GM23338 (cell line): ENCODE data around the gene TMEM145. TPM values are rescaled to one million over a fixed set of nuclear protein-coding genes. Genes with fewer than 3 reads are reported as not detected.

Source experiments
- ATAC-seq: fragments of 200-7000 bp; cut with Tn5 transposase; 3 replicates; pipeline ENCODE4 v1.9.1; 2020
- DNase-seq: peaks from one replicate; pipeline ENCODE4 v3.0.0-alpha.2; 2015; ENCODE audit warnings: low spot score
- H2AFZ ChIP-seq: fragments of 200-600 bp; sonication (generic); 2 replicates; pipeline ENCODE4 v1.8.0; 2016; ENCODE audit warnings: antibody characterized with exemption, mild to moderate bottlenecking, moderate library complexity
- H3F3A ChIP-seq: fragments of 200-600 bp; sonication (generic); replicated peaks from 2 replicates; pipeline ENCODE4 v1.8.0; 2017; ENCODE audit warnings: antibody characterized with exemption, mixed run types, low read depth
- H3K27ac ChIP-seq: fragments of 200-600 bp; sonication (generic); 2 replicates; pipeline ENCODE4 v1.6.1; 2016; ENCODE audit warnings: low read depth
- H3K27me3 ChIP-seq: fragments of 200-600 bp; sonication (generic); 2 replicates; pipeline ENCODE4 v1.8.0; 2016; ENCODE audit warnings: mild to moderate bottlenecking, mixed run types, moderate library complexity; ENCODE audit not compliant: insufficient read depth
- H3K36me3 ChIP-seq: fragments of 200-600 bp; sonication (generic); 2 replicates; pipeline ENCODE4 v1.8.0; 2016; ENCODE audit warnings: mild to moderate bottlenecking; ENCODE audit not compliant: insufficient read depth
- H3K4me1 ChIP-seq: fragments of 200-600 bp; sonication (generic); 2 replicates; pipeline ENCODE4 v1.8.0; 2016; ENCODE audit warnings: mild to moderate bottlenecking, moderate library complexity; ENCODE audit not compliant: insufficient read depth
- H3K4me2 ChIP-seq: fragments of 200-600 bp; sonication (generic); 2 replicates; pipeline ENCODE4 v1.7.1; 2017; ENCODE audit warnings: mixed run types
- H3K4me3 ChIP-seq: fragments of 200-600 bp; sonication (generic); 2 replicates; pipeline ENCODE4 v1.6.1; 2016; ENCODE audit warnings: mixed run types
- H3K79me2 ChIP-seq: fragments of 200-600 bp; sonication (generic); replicated peaks from 2 replicates; pipeline ENCODE4 v1.8.0; 2017; ENCODE audit warnings: mild to moderate bottlenecking; ENCODE audit not compliant: insufficient read depth
- H3K9me2 ChIP-seq: fragments of 200-600 bp; sonication (generic); 2 replicates; pipeline ENCODE4 v1.8.0; 2017; ENCODE audit not compliant: insufficient read depth
- H4K20me1 ChIP-seq: fragments of 200-600 bp; sonication (generic); replicated peaks from 2 replicates; pipeline ENCODE4 v1.8.0; 2017; ENCODE audit warnings: mild to moderate bottlenecking; ENCODE audit not compliant: insufficient read depth
- H3K27ac Mint-ChIP-seq: 2 replicates; pipeline ENCODE4 v1.8.0; 2020; ENCODE audit warnings: inconsistent platforms, mild to moderate bottlenecking, moderate library complexity, mixed read lengths
- H3K27me3 Mint-ChIP-seq: 3 replicates; pipeline ENCODE4 v1.8.0; 2022; ENCODE audit warnings: low read depth, mild to moderate bottlenecking, moderate library complexity, mixed read lengths, inconsistent platforms; ENCODE audit not compliant: insufficient read depth, poor library complexity
- H3K36me3 Mint-ChIP-seq: 3 replicates; pipeline ENCODE4 v1.8.0; 2021; ENCODE audit warnings: low read depth, mild to moderate bottlenecking, inconsistent platforms, moderate library complexity, mixed read lengths
- H3K4me1 Mint-ChIP-seq: 3 replicates; pipeline ENCODE4 v1.8.0; 2020; ENCODE audit warnings: mild to moderate bottlenecking, inconsistent platforms, mixed read lengths
- H3K4me3 Mint-ChIP-seq: 3 replicates; pipeline ENCODE4 v1.8.0; 2021; ENCODE audit warnings: moderate library complexity, mild to moderate bottlenecking, inconsistent platforms, mixed read lengths
- H3K9me3 Mint-ChIP-seq: 3 replicates; pipeline ENCODE4 v1.8.0; 2020; ENCODE audit warnings: moderate library complexity, mild to moderate bottlenecking, inconsistent platforms, mixed read lengths
- EZH2 ChIP-seq: fragments of 200-600 bp; sonication (generic); IDR thresholded peaks from one replicate; pipeline ENCODE4 v1.8.0; 2017; ENCODE audit warnings: antibody characterized with exemption, mild to moderate bottlenecking, low read depth; ENCODE audit not compliant: unreplicated experiment
- POLR2AphosphoS5 ChIP-seq: IDR thresholded peaks from 2 replicates; pipeline ENCODE4 v1.6.1; 2016; ENCODE audit warnings: antibody characterized with exemption, low read depth
- ZNF114 ChIP-seq: fragments of 250-450 bp; sonication (Bioruptor Pico); IDR thresholded peaks from 2 replicates; pipeline ENCODE4 v1.5.0; 2020; ENCODE audit warnings: mild to moderate bottlenecking, moderate library complexity
- polyA plus RNA-seq: library from polyadenylated mRNA; unstranded; fragments of >200 nt; fragmentation: Nextera tagmentation; extraction: Ambion mirVana; gene quantifications from 2 replicates; pipeline ENCODE4 v1.2.1, GENCODE V29; 2016
- total RNA-seq: library from RNA; depleted of rRNA; stranded (reverse); fragments of >200 nt; shearing (Covaris generic); gene quantifications from 2 replicates; pipeline ENCODE4 v1.2.3, GENCODE V29; 2014
- TF ChIP-seq, protein P1 (sequence below): IDR thresholded peaks from one replicate; pipeline ENCODE4 v1.6.1; 2018; ENCODE audit warnings: antibody characterized with exemption; ENCODE audit not compliant: unreplicated experiment
- TF ChIP-seq, protein P2 (sequence below): IDR thresholded peaks from 2 replicates; pipeline ENCODE4 v1.6.1; 2016; ENCODE audit warnings: antibody characterized with exemption
- TF ChIP-seq, protein P3 (sequence below), 2 experiments: fragments of 200-600 bp in 1 of 2; sonication (generic) in 1 of 2; conservative IDR thresholded peaks; 2 replicates each; pipeline versions ENCODE4 v1.5.1 to v1.6.1; 2016 to 2017; ENCODE audit warnings: antibody characterized with exemption in 2 of 2, low read depth in 2 of 2, mild to moderate bottlenecking in 2 of 2, moderate library complexity in 1 of 2

The TMEM145 gene
- total and polyA plus RNA-seq, 2 experiments from 2014 or later, result 1.9 to 5.4 TPM

DNA sequence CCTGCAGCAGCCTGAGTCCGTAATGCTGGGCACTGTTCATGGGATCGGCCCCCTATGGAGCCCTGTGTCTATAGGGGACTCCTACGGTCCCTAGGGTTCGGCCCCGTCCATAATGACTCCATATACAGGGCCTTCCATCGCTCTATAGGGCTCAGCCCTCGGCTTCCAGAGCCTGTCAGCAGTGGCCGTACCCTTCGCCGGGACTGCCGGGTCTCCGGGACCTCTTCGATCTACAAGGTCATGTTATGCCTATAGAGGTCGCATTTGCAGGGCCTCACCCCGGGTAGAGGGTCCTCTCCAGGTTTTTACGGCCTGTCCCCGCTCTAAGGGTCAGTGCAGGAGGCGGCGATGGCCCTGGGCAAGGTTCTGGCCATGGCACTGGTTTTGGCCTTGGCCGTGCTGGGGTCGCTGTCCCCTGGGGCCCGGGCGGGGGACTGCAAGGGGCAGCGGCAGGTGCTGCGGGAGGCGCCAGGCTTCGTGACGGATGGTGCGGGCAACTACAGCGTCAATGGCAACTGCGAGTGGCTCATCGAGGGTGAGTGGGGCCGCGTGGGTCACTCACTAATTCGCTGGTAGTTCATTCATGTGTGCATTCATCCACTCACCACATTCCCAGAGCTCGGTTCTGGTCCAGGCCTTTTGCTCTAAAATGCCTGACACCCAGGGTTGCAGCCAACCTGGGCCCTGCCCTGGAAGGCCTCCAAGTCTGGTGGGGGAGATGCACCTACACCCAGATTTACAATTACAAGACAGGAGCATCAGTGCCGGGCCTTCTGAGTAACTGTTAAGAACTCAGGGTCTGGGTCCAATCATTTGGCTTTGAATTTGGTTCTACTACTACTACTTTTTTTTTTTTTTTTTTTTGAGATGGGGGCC, 13.0 kb downstream of the TMEM145 start:
- Histone ChIP-seq H3K9me2 (no peaks in the 10 kb centered on the region), H3F3A (peaks cover 6% of the 10 kb centered on the region), H3K4me1 (peaks cover 6% of the 10 kb centered on the region; the same call in 1 of the 2 replicates), H4K20me1 (peaks cover 2% of the 10 kb centered on the region; the same call in 1 of the 2 replicates), H3K4me3 (peak overlapping the region; percentile 93), H3K27me3 (peaks cover 14% of the 10 kb centered on the region), H2AFZ (peak overlapping the region; percentile 94), H3K27ac (peak overlapping the region; percentile 55; the same call in 1 of the 2 replicates), H3K4me2 (peak overlapping the region; percentile 99), H3K36me3 (no peaks in the 10 kb centered on the region), H3K79me2 (peaks cover 26% of the 10 kb centered on the region)
- Mint-ChIP-seq H3K4me1 (peaks cover 31% of the 10 kb centered on the region), H3K9me3 (no peaks in the 10 kb centered on the region), H3K27ac (no peak overlapping the region), H3K36me3 (no peaks in the 10 kb centered on the region), H3K27me3 (peaks cover 17% of the 10 kb centered on the region), H3K4me3 (peak overlapping the region; percentile 87)
- peak; percentile 60 for DNase-seq
- ATAC-seq, result peak; percentile 19
- no peak for TF ChIP-seq POLR2AphosphoS5
- TF ChIP-seq, protein P1, sequence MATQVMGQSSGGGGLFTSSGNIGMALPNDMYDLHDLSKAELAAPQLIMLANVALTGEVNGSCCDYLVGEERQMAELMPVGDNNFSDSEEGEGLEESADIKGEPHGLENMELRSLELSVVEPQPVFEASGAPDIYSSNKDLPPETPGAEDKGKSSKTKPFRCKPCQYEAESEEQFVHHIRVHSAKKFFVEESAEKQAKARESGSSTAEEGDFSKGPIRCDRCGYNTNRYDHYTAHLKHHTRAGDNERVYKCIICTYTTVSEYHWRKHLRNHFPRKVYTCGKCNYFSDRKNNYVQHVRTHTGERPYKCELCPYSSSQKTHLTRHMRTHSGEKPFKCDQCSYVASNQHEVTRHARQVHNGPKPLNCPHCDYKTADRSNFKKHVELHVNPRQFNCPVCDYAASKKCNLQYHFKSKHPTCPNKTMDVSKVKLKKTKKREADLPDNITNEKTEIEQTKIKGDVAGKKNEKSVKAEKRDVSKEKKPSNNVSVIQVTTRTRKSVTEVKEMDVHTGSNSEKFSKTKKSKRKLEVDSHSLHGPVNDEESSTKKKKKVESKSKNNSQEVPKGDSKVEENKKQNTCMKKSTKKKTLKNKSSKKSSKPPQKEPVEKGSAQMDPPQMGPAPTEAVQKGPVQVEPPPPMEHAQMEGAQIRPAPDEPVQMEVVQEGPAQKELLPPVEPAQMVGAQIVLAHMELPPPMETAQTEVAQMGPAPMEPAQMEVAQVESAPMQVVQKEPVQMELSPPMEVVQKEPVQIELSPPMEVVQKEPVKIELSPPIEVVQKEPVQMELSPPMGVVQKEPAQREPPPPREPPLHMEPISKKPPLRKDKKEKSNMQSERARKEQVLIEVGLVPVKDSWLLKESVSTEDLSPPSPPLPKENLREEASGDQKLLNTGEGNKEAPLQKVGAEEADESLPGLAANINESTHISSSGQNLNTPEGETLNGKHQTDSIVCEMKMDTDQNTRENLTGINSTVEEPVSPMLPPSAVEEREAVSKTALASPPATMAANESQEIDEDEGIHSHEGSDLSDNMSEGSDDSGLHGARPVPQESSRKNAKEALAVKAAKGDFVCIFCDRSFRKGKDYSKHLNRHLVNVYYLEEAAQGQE, result no peak
- TF ChIP-seq, protein P2, sequence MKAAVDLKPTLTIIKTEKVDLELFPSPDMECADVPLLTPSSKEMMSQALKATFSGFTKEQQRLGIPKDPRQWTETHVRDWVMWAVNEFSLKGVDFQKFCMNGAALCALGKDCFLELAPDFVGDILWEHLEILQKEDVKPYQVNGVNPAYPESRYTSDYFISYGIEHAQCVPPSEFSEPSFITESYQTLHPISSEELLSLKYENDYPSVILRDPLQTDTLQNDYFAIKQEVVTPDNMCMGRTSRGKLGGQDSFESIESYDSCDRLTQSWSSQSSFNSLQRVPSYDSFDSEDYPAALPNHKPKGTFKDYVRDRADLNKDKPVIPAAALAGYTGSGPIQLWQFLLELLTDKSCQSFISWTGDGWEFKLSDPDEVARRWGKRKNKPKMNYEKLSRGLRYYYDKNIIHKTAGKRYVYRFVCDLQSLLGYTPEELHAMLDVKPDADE, result no peak
- no peak for TF ChIP-seq ZNF114 (CRISPR knock-in tag)
- TF ChIP-seq, protein P3, sequence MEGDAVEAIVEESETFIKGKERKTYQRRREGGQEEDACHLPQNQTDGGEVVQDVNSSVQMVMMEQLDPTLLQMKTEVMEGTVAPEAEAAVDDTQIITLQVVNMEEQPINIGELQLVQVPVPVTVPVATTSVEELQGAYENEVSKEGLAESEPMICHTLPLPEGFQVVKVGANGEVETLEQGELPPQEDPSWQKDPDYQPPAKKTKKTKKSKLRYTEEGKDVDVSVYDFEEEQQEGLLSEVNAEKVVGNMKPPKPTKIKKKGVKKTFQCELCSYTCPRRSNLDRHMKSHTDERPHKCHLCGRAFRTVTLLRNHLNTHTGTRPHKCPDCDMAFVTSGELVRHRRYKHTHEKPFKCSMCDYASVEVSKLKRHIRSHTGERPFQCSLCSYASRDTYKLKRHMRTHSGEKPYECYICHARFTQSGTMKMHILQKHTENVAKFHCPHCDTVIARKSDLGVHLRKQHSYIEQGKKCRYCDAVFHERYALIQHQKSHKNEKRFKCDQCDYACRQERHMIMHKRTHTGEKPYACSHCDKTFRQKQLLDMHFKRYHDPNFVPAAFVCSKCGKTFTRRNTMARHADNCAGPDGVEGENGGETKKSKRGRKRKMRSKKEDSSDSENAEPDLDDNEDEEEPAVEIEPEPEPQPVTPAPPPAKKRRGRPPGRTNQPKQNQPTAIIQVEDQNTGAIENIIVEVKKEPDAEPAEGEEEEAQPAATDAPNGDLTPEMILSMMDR (conservative IDR thresholded peaks at IDR 0.05; ENCODE audit: low read depth in 2 of 2), result peak in 1 of 2 experiments; percentile 33
- no peak for TF ChIP-seq EZH2

DNA sequence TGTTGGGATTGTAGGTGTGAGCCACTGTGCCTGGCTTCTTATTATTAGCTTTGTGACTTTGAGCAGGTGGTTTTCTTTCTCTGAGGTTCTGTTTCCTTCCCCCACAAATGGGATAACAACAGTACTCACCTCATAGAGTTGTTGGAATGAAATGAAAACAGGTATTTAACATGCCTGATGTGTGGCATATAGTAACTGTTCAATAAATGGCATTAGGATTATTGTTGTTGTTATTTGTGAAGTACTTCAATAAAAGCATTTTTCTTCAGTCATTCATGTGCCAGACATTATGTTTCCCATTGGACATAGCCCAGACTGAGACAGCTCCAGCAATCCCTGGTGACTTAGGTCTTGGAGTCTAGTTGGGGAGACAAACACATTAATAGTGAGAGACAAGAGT, 13.9 kb downstream of the TMEM145 start:
- Histone ChIP-seq H3K4me1 (peaks cover 6% of the 10 kb centered on the region; the same call in 1 of the 2 replicates), H3K9me2 (no peaks in the 10 kb centered on the region), H3K4me2 (peak overlapping the region; percentile 99; the same call in 1 of the 2 replicates), H3K27ac (no peak overlapping the region), H4K20me1 (peaks cover 4% of the 10 kb centered on the region; the same call in 1 of the 2 replicates), H3K27me3 (peaks cover 14% of the 10 kb centered on the region), H3K36me3 (no peaks in the 10 kb centered on the region), H3K79me2 (peaks cover 26% of the 10 kb centered on the region), H3F3A (peaks cover 6% of the 10 kb centered on the region), H3K4me3 (peak overlapping the region; percentile 93; the same call in 1 of the 2 replicates), H2AFZ (no peak overlapping the region)
- Mint-ChIP-seq H3K4me1 (peaks cover 31% of the 10 kb centered on the region), H3K36me3 (no peaks in the 10 kb centered on the region), H3K27ac (no peak overlapping the region), H3K4me3 (peak overlapping the region; percentile 87), H3K9me3 (no peaks in the 10 kb centered on the region), H3K27me3 (peaks cover 17% of the 10 kb centered on the region)
- no peak for ATAC-seq
- DNase-seq, result no peak
- TF ChIP-seq, protein P3 (conservative IDR thresholded peaks at IDR 0.05; ENCODE audit: low read depth in 2 of 2), result no peak
- TF ChIP-seq, protein P1, result no peak
